DND-41 (cell line): Measurements from ENCODE around the gene FBXO46.
"Not testable (repeated sequence)": the region's sequence is repeated elsewhere in the genome, so short reads cannot be mapped to it uniquely, and the experiment has no call there.

ENCODE experiments used
- ATAC-seq: fragments of 200-7000 bp; cut with Tn5 transposase; 3 replicates; pipeline ENCODE4 v1.9.1; 2021; ENCODE audit warnings: low read depth; ENCODE audit not compliant: insufficient read depth
- DNase-seq: peaks from one replicate; pipeline ENCODE4 v3.0.0-alpha.2; 2020
- H2AFZ ChIP-seq: 2 replicates; pipeline ENCODE4 v1.6.0; 2012; ENCODE audit warnings: low read depth, low read length
- H3K27ac ChIP-seq: 2 replicates; pipeline ENCODE4 v1.5.1; 2012; ENCODE audit warnings: low read length, inconsistent platforms
- H3K27me3 ChIP-seq: fragments of 200-600 bp; sonication (generic); 2 replicates; pipeline ENCODE4 v1.6.0; 2012; ENCODE audit warnings: low read length, mild to moderate bottlenecking, inconsistent platforms; ENCODE audit not compliant: insufficient read depth, poor library complexity
- H3K36me3 ChIP-seq: 2 replicates; pipeline ENCODE4 v1.5.1; 2012; ENCODE audit warnings: low read length, inconsistent platforms; ENCODE audit not compliant: insufficient read depth
- H3K4me1 ChIP-seq: 2 replicates; pipeline ENCODE4 v1.5.1; 2012; ENCODE audit warnings: mild to moderate bottlenecking, low read length; ENCODE audit not compliant: insufficient read depth
- H3K4me2 ChIP-seq: 2 replicates; pipeline ENCODE4 v1.6.0; 2012; ENCODE audit warnings: mild to moderate bottlenecking, moderate library complexity, low read length, inconsistent platforms; ENCODE audit not compliant: insufficient read depth
- H3K4me3 ChIP-seq, 2 experiments: fragments of 200-600 bp in 1 of 2; shearing (Covaris generic) in 1 of 2; 2 replicates each; pipeline ENCODE4 v1.5.1; 2012 to 2016; ENCODE audit warnings: inconsistent platforms in 2 of 2, low read length in 2 of 2, mild to moderate bottlenecking in 2 of 2, low read depth in 1 of 2, moderate library complexity in 1 of 2
- H3K79me2 ChIP-seq: 2 replicates; pipeline ENCODE4 v1.6.0; 2012; ENCODE audit warnings: low read length, inconsistent platforms; ENCODE audit not compliant: insufficient read depth
- H3K9ac ChIP-seq: 2 replicates; pipeline ENCODE4 v1.6.0; 2012; ENCODE audit warnings: low read depth, mild to moderate bottlenecking, inconsistent platforms, low read length, moderate library complexity
- H3K9me3 ChIP-seq: 2 replicates; pipeline ENCODE4 v1.5.1; 2012; ENCODE audit warnings: low read length, moderate library complexity, mild to moderate bottlenecking, inconsistent platforms; ENCODE audit not compliant: insufficient read depth, severe bottlenecking
- H4K20me1 ChIP-seq: 2 replicates; pipeline ENCODE4 v1.6.0; 2012; ENCODE audit warnings: low read length; ENCODE audit not compliant: insufficient read depth
- EZH2 ChIP-seq: IDR thresholded peaks from 3 replicates; pipeline ENCODE4 v1.6.1; 2012; ENCODE audit warnings: borderline replicate concordance, low read depth, mild to moderate bottlenecking, moderate library complexity, low read length, inconsistent platforms; ENCODE audit not compliant: severe bottlenecking
- TF ChIP-seq, protein P1 (sequence below): IDR thresholded peaks from 2 replicates; pipeline ENCODE4 v1.5.1; 2012; ENCODE audit warnings: borderline replicate concordance, low read length, moderate library complexity, mild to moderate bottlenecking; ENCODE audit not compliant: poor library complexity, severe bottlenecking; ENCODE audit errors: extremely low read depth

Gene FBXO46

DNA sequence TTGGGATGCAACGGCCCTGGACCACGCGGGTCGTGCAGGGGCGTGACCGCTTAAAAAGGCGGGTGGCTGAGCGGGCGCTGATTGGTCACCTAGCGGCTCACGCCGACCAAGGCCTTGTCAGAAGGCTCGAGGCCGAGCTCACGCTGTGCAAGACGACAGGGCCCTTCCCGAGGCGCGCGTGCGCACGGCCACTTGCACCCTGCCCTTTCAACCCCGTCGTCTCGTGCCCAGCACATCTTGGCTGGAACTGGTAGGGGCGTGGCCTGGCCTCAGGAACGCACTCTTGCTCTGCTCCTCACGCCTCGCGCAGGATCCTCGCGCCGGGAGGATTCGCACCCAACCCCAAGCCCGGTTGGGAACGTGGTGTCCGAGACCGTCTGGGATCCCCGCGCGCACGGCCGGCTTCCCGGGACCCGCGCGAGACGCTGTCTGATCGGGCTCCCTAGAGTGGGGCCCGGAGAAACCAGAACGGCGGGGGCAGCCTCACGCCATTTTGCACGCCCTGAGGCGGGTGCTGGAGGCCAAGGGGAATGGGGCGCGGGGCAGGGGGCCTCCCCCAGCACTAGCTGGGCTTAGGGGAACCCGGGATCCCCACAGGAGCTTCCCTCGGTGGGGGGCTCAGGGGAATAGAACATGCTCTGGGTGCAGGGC lies 2.6 kb upstream of the FBXO46 start, which contains the start of gene MEIOSIN:
TSS of gene MEIOSIN (plus strand) at position 280 of the 651 bp plus-strand sequence. CDS start 1,938 bp downstream, outside the sequence.
- H3K27me3 ChIP-seq: no peaks in the 10 kb centered on the region
- H3K9ac ChIP-seq: no peak within 1 kb of the TSS
- H3K4me1 ChIP-seq: peaks cover 27% of the 10 kb centered on the region
- DNase-seq (no peak), ATAC-seq (no peak)
- H3K79me2 ChIP-seq: peaks cover 24% of the 10 kb centered on the region
- no peak within 1 kb of the TSS for H3K4me2 ChIP-seq
- peaks cover 2% of the 10 kb centered on the region; the same call in 1 of the 2 replicates for H4K20me1 ChIP-seq
- no peaks in the 10 kb centered on the region for H3K9me3 ChIP-seq
- no peak within 1 kb of the TSS for H3K27ac ChIP-seq
- H2AFZ ChIP-seq: peak within 1 kb of the TSS; percentile 26; the same call in 1 of the 2 replicates
- TF ChIP-seq, protein P1, sequence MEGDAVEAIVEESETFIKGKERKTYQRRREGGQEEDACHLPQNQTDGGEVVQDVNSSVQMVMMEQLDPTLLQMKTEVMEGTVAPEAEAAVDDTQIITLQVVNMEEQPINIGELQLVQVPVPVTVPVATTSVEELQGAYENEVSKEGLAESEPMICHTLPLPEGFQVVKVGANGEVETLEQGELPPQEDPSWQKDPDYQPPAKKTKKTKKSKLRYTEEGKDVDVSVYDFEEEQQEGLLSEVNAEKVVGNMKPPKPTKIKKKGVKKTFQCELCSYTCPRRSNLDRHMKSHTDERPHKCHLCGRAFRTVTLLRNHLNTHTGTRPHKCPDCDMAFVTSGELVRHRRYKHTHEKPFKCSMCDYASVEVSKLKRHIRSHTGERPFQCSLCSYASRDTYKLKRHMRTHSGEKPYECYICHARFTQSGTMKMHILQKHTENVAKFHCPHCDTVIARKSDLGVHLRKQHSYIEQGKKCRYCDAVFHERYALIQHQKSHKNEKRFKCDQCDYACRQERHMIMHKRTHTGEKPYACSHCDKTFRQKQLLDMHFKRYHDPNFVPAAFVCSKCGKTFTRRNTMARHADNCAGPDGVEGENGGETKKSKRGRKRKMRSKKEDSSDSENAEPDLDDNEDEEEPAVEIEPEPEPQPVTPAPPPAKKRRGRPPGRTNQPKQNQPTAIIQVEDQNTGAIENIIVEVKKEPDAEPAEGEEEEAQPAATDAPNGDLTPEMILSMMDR: no peak
- no peak for TF ChIP-seq EZH2
- H3K4me3 ChIP-seq: no peak within 1 kb of the TSS
- H3K36me3 ChIP-seq: 0 out of 2 replicates have a peak, but pooled peaks cover under 1% of the 10 kb centered on the region

DNA sequence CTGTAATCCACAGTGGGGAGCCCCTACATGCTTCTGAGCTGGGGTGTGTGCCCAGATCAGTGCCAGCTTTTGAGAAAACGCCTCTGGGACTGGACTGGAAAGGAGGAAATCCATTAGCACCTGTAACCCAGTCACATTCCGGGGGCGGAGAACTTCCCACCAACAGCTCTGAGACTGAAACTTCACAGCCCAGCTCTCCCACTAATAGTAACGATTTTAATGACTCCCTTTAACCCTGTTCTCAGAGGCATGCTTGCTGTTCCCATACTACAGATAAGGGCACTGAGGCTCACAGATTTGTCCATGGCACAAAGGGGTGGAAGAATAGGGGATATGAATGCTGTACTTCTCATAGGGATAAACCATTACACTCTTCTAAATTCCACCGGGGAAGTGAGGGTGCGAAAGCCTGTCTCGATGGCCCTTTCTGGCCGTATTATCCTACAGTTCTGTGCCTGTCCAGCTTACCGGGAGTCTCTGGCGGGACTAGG lies 851 bp downstream of the FBXO46 start:
- H2AFZ ChIP-seq: peak overlapping the region; percentile 65
- no peaks in the 10 kb centered on the region for H3K27me3 ChIP-seq
- peak overlapping the region; percentile 78 for H3K4me2 ChIP-seq
- H3K36me3 ChIP-seq: peaks cover 4% of the 10 kb centered on the region
- peak overlapping the region; percentile 78 for H3K27ac ChIP-seq
- TF ChIP-seq EZH2: no peak
- TF ChIP-seq, protein P1: no peak
- peaks cover 9% of the 10 kb centered on the region; the same call in 1 of the 2 replicates for H4K20me1 ChIP-seq
- ATAC-seq: no peak
- peak overlapping the region; percentile 88 to 89; a peak in 3 of 4 replicates for H3K4me3 ChIP-seq
- H3K4me1 ChIP-seq: peaks cover 33% of the 10 kb centered on the region
- no peak for DNase-seq
- peaks cover 59% of the 10 kb centered on the region for H3K79me2 ChIP-seq
- H3K9ac ChIP-seq: peak overlapping the region; percentile 81
- H3K9me3 ChIP-seq: no peaks in the 10 kb centered on the region

DNA sequence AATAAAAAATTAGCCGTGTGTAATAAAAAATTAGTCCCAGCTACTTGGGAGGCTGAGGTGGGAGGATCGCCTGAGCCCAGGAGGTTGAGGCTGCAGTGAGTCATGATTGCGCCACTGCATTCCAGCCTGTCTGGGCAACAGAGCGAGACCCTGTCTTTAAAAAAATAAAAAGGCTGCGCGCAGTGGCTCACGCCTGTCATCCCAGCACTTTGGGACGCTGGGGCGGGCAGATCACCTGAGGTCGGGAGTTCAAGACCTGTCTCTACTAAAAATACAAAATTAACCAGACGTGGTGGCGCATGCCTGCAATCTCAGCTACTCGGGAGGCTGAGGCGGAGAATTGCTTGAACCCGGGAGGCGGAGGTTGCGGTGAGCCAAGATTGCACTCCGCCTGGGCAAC lies 2.0 kb downstream of the FBXO46 start:
- peaks cover 70% of the 10 kb centered on the region for H3K79me2 ChIP-seq
- peaks cover 33% of the 10 kb centered on the region for H3K4me1 ChIP-seq
- not testable (repeated sequence) for H3K27me3 ChIP-seq, DNase-seq, H3K4me3 ChIP-seq, ATAC-seq, H3K4me2 ChIP-seq, H2AFZ ChIP-seq, H3K9me3 ChIP-seq, H3K9ac ChIP-seq, H4K20me1 ChIP-seq, H3K27ac ChIP-seq, H3K36me3 ChIP-seq

DNA sequence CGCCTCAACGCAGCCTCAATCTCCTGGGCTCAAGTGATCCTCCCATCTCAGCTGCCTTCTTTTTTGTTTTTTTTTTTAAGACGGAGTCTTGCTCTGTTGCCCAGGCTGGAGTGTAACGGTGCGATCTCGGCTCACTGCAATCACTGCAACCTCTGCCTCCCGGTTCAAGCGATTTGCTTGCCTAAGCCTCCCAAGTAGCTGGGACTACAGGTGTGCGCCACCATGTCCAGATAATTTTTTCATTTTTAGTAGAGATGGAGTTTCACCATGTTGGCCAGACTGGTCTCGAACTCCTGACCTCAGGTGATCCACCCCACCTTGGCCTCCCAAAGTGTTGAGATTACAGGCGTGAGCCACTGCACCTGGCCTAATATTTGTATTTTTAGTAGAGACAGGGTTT lies 10.6 kb downstream of the FBXO46 start:
- Histone ChIP-seq H3K4me1 (peaks cover 19% of the 10 kb centered on the region), H3K79me2 (peaks cover 88% of the 10 kb centered on the region), H3K36me3 (peaks cover 30% of the 10 kb centered on the region)
- H2AFZ ChIP-seq, H3K27ac ChIP-seq, DNase-seq, H3K4me2 ChIP-seq, H3K9ac ChIP-seq, H3K9me3 ChIP-seq, H3K27me3 ChIP-seq, H3K4me3 ChIP-seq, ATAC-seq, H4K20me1 ChIP-seq: not testable (repeated sequence)
